ENCODE measurements around the gene TMC7. TPM values are rescaled to one million over a fixed set of nuclear protein-coding genes. Genes with fewer than 3 reads are reported as not detected.
"Not testable (repeated sequence)": the region's sequence is repeated elsewhere in the genome, so short reads cannot be mapped to it uniquely, and the experiment has no call there.

TMC7 gene
- total RNA-seq, 1 experiment from 2014 or later = 2.8 TPM

- no peak for DNase-seq (ENCODE audit: low read depth)
Measured at GRCh38 chr16:18979936-18980335, 3.8 kb upstream of the TMC7 start.

DNA sequence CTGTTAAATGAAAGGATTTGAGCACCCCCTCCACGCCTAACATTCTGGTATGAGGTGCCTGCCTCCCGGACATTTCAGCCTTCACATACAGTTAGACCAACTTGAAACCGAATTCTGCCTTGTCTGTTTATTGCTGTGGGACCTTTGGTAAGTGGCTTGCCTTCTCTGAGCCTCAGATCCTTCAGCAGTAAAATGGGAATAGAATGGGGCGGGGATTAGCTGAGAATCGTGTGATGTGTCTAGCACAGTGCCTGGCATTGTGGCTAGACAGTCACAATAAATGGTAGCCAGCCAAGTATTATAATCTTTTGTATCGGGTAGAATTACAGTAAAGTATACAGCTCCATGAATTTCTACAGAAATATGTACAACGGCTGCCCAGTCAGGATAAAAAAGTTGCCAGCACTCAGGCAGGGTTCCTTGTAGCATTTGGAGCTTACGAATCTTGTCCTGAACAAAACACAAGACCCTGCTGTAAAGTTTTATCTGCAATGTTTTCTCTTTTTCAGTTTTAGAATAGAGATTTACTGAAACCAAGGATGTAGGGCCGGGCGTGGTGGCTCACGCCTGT is 786 bp downstream of the TMC7 start:
- DNase-seq (ENCODE audit: low read depth) = peak; percentile 41

DNA sequence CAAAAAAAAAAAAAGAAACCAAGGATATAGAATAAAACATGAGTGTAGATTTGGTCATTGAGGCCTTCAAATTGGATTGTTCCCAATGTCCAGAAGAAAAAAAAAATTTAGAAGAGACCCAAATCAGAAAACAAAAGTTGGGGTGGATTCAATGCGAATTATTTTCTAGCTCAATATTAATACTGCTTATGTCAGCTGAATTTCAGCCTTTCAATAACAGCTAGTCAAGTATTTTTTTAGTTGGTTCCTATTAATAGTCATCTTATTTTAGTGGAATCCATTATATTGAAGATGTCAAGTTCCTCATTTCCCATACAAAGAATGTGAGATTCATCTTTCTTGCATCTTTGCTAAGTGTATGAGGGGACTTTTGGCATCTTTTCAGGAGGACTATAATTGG is 1.5 kb downstream of the TMC7 start:
- not testable (repeated sequence) for DNase-seq (ENCODE audit: low read depth)

GRCh38 chr16:18991731-18992130 is 8.0 kb downstream of the TMC7 start:
- not testable (repeated sequence) for DNase-seq (ENCODE audit: low read depth)

- DNase-seq (ENCODE audit: low read depth) = not testable (repeated sequence)
Measured at GRCh38 chr16:18993531-18993930, 9.8 kb downstream of the TMC7 start.

DNA sequence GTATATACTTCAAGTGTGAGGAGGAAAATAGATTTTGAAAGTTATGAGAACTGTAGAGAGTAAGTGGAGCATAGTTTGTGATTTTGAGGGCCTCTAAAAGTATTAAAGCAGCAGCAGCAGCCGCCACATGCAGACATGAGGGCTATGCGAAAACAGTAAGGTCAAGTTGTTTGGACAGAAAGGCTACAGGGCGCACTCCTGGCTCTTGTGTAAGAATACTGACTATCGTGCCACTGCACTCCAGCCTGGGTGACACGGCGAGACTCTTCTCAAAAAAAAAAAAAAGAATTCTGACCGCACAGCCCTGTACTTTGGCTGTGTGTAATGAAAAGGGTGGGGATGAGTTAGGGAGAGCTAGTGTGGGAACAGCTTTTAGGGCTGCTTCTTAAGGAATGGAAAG is 10.4 kb downstream of the TMC7 start:
- DNase-seq (ENCODE audit: low read depth) = not testable (repeated sequence)

DNA sequence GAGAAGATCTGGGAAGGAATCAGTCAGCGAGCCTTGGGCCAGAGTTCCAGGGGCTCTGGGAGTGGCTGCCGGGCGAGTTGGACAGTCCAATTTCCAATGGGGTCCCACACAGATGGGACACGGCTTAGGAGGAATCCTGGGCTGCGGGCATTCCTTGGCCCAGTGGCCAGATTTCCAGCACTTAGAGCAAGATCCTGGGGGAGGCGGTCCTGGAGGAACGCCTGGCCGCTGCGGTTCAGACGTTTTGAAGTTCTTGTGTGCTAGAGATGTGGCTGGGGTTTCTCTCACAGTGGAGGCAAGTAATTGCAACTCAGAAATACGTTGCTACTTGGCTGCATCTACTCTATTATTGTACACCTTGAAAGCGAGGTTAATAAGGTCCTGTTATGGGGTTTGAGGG is 11.7 kb downstream of the TMC7 start:
- DNase-seq (ENCODE audit: low read depth) = not testable (repeated sequence)

GRCh38 chr16:18996536-18996935 is 12.8 kb downstream of the TMC7 start:
- not testable (repeated sequence) for DNase-seq (ENCODE audit: low read depth)

- not testable (repeated sequence) for DNase-seq (ENCODE audit: low read depth)
Measured at GRCh38 chr16:18997001-18997400, 13.3 kb downstream of the TMC7 start.

- no peak for DNase-seq (ENCODE audit: low read depth)
Measured at GRCh38 chr16:18999045-18999393, 15.3 kb downstream of the TMC7 start.

DNA sequence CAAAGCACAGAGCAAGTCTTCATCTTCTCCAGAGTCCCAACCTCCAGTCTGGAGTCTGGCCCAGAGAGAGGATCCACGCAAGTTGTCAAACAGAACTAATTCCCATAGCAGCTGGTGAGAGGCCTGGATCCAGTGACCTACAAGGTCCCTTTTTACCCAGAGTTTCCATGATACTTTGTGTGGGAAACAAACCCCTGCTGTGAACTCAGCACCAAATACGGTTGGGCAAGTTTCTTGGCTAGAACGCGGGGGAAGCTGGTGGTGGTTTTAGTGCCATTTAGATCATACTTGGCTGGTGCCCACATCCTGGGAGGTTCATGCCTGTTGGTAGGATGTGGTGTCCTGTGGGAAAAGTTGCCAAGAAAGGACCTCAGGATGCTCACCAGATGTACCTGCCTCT is 18.1 kb downstream of the TMC7 start:
- peak; percentile 98 for DNase-seq (ENCODE audit: low read depth)

GRCh38 chr16:19003935-19004334 is 20.2 kb downstream of the TMC7 start:
- DNase-seq (ENCODE audit: low read depth) = no peak

DNA sequence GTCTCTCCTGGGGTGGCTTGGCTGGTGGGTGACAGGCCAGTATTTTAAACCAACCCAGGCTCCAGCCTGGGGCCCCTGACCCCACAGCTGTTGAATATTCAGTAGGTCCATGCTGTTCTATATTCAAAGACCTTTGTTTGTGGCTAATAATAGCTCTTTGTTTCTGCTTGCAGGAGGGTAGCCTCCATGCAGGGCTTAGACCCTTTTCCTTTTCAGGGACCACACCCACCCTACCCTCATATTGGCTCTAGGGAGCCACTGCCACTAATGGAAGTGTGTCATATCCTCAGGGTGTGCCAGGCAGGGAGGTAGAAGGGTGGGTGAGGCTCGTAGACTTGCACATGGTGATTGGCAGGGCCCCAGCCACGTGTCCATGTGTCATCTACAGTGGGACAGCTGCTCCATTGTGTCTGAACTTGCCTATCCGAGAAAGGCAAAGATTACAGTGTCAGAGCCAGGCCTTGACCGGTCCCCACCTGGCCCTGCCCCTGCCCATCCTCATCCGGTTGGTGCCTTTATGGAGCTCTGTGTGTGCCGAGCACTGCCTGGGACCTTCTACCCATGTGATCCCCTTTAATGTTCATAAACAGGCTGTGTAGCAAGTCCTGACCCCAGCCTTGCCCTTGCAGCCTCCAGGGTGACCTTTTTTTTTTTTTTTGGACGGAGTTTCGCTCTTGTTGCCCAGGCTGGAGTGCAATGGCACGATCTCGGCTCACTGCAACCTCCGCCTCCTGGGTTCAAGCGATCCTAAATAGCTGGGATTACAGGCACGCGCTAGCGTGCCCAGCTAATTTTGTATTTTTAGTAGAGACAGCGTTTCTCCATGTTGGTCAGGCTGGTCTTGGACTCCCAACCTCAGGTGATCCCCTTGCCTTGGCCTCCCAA is 22.1 kb downstream of the TMC7 start:
- peak; percentile 97 for DNase-seq (ENCODE audit: low read depth)

DNA sequence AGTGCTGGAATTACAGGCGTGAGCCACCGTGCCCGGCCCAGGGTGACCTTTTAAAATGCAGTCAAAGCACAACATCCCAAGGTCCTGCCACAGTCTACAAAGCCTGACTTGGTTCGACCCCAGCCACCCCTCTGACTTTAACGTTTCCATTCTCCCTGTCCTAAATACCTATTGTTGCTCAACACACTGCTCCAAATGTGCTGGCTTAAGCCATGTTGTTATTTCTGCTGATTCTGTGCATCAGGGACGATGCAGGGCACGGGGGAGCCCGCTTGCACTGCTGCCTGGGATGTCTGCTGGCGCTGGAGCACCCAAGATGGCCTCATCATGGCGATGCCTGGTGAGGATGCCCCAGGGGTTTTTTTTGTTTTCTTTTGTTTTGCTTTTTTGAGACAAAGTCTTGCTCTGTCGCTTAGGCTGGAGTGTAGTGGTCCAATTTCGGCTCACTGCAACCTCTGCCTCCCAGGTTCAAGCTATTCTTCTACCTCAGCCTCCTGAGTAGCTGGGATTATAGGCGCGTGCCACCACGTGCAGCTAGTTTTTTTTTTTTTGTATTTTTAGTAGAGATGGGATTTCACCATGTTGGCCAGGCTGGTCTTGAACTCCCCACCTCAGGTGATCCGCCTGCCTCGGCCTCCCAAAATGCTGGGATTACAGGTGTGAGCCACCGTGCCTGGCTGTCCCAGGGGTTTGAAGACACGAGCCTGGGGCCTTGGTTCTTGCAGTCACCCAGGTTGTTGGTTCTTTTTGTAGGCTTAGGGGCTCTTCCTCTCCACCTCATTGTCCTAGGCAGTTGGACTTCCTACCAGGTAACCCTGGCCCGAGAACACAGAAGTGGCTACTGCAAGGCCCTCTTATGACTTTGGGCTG is 22.9 kb downstream of the TMC7 start:
- DNase-seq (ENCODE audit: low read depth) = no peak

GRCh38 chr16:19008245-19009169 is 24.8 kb downstream of the TMC7 start:
- peak; percentile 92 for DNase-seq (ENCODE audit: low read depth)

DNA sequence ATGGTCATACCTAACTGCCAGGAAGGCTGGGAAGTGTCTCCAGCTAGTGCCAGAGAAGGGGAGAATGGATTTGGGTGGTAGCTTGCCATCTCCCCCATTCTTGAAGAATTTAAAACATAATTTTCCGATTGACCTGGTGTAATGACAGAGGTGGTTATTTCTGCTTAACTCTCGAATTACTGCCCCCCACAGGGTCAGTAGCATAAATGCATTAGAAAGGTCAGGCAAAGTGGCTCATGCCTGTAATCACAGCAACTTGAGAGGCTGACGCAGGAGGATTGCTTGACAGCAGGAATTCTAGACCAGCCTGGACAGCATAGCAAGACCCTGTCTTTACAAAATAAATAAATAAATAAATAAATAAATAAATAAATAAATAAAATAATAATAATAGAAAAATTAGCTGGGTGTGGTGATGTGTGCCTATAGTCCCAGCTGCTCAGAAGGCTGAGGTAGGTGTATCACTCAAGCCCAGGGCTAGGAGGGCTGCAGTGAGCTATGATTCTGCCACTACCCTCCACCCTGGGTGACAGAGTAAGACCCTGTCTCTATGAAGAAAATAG is 27.5 kb downstream of the TMC7 start:
- no peak for DNase-seq (ENCODE audit: low read depth)

GRCh38 chr16:19014461-19014860 is 30.7 kb downstream of the TMC7 start:
- peak; percentile 34 for DNase-seq (ENCODE audit: low read depth)

DNA sequence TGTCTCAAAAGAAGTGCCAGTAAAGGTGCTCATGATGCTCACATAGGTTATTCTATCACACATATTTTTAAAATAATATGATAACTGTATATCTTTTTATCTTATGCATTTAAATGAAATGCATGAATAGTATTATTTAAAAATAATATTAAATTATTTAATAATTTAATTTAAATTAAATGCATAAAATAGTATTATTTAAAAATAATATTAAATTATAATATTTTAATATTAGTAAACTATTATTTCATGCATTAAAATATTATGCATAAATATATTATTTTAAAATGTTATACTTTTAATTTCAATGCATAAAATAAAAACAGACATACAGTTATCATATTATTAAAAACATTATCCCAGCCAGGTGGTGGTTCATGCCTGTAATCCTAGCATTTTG is 33.4 kb downstream of the TMC7 start:
- DNase-seq (ENCODE audit: low read depth) = no peak

- DNase-seq (ENCODE audit: low read depth) = no peak
Measured at GRCh38 chr16:19020689-19021088, 37.0 kb downstream of the TMC7 start.

GRCh38 chr16:19021747-19022146 is 38.0 kb downstream of the TMC7 start:
- no peak for DNase-seq (ENCODE audit: low read depth)

- DNase-seq (ENCODE audit: low read depth) = no peak
Measured at GRCh38 chr16:19027416-19027815, 43.7 kb downstream of the TMC7 start.

All from LHCN-M2 (cell line).